GM19372 (cell line): ENCODE results near the gene FRMD1.

Source experiments
- ATAC-seq: cut with Tn5 transposase; IDR thresholded peaks from one replicate; pipeline ENCODE4 v1.9.1; 2021; ENCODE audit warnings: mild to moderate bottlenecking, low read depth, moderate library complexity; ENCODE audit not compliant: unreplicated experiment

The FRMD1 gene

GRCh38 chr6:168015009-168015408, 64.0 kb downstream of the FRMD1 start:
- ATAC-seq, result no peak

DNA sequence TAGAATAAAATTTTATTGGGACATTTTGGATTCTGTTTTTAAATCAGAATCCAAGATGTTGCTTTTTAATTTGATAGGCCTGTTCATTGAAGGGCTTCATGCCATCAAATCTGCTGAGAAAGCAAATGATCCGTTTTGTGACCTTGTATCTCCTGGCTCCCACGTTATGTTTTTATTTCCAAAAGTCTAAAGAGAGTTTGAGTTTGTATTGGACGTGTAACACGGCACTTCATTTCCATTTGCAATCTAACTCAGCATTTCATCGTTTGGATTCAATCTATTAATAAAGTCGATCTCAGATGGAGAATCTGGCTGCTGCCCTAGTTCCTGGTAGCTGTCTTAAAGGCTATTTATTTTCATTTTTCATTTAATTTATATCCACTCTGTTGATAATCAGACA, 64.6 kb downstream of the FRMD1 start:
- ATAC-seq, result no peak

GRCh38 chr6:168013250-168013915, 65.6 kb downstream of the FRMD1 start:
- no peak for ATAC-seq

DNA sequence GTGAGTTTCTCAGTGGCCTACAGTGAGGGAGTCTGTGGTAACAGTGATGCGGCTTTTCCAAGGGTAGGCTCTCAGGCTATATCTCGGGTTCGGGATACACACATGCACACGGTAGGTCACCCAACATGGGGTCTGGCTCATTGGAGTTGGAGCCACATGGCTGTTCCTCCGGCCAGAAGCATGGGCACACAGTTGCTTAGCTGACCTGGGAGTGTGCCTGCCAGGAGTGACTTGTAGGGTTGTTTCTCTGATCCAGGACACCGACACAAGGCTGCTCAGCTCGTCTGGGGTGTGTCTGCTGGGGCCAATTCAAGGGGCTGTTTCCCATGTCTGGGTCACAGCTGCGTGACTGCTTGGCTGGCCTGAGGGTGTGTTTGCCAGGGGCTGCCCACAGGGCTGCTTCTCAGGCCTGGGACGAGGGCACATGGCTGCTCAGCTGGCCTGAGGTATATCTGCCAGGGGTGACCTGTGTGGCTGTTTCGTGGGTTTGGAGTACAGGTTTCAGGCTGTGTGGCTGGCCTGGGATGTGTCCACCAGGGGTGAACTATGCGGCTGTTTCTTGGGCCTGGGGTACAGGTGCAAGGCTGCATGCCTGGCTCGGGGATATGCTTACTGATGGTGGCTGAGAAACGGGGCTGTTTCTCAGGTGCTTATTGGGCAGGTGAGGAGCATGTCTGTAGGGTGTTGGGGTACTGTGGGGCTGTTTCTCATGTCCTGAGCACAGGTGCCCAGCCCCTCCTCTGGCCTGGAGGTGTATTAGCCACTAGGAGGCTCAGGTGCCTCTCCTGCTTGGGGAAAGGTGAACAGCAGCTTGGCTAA, 66.4 kb downstream of the FRMD1 start:
- ATAC-seq, result no peak

DNA sequence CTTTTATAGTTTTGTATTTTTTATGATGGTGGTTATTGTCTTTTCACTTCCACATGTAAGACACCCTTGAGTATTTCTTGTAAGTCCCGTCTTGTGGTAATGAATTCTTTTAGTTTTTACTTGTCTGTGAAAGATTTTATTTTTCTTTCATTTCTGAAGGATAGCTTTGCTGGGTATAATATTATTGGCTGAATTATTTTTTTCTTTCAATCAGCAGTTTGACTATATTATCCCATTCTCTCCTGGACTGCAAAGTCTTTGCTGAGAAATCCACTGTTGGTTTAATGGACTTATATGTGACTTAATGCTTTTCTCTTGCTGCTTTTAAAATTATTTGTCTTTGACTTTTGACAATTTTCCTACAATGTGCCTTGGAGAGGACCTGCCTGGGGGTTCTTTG, 67.7 kb downstream of the FRMD1 start:
- ATAC-seq, result no peak

GRCh38 chr6:168009331-168009730, 69.7 kb downstream of the FRMD1 start:
- no peak for ATAC-seq

DNA sequence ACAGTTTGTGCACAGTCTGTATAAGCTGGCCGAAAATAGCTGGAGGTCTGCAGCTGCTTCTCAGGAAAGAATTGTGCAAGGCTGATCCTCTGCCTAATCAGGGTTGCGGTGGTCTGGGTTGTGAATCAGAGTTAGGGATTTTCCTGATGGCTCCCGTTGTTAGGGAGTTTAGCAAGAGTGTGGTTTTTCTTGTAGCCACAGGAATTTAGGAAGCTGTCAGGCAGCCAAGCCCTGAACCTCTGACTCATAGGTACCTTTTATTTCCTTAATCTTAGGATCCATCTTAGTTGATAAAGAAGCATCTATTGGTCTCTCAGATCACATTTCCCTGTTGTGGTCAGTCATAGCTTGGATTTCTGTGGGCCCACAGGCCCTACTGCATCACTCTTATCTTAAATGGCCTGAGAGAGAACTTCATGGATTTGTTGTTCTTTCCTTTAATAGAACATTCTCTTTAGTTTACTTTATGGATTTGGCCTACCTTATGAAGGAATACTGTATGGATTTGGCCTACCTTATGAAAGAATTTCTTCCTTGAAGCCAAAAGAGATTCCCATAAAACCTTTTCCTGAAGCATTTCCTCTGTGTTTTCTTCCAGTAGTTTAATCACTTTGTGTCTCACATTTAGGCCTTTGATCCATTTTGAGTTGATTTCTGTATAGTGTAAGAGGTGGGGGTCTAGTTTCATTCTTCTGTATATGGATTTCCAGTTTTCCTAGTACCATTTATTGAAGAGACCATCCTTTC, 71.2 kb downstream of the FRMD1 start:
- no peak for ATAC-seq

- ATAC-seq, result no peak
Observed at GRCh38 chr6:168005796-168006195, 73.2 kb downstream of the FRMD1 start.

DNA sequence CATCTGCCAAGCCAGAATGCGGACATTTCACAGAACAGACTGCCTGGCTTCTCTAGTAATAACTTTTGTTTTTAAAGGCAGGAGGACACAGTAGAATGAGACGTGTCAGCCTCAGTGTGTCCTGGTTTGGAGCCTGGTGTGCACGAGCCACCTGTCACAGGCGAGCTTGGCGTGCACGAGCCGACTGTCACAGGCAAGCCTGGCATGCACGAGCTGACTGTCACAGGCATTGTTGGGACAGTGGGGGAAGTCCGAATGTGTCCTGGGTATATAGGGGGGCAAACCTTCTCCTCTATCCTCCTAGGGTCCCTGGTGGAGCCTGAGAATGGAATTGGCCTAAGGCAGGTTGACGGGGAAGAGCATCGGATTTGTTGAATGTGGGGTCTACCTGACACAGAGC, 74.1 kb downstream of the FRMD1 start:
- ATAC-seq, result no peak

GRCh38 chr6:168004023-168004422, 75.0 kb downstream of the FRMD1 start:
- ATAC-seq, result no peak
